M059J (cell line): ENCODE measurements around the gene CXCR5. TPM values are rescaled to one million over a fixed set of nuclear protein-coding genes. Genes with fewer than 3 reads are reported as not detected.

Source experiments
- DNase-seq: peaks from one replicate; pipeline ENCODE4 v3.0.0-alpha.2; 2012; ENCODE audit warnings: low read depth
- total RNA-seq: library from RNA; depleted of rRNA; stranded (reverse); fragments of >200 nt; shearing (Covaris generic); gene quantifications from 2 replicates; pipeline ENCODE4 v1.2.3, GENCODE V29; 2014

Gene CXCR5
- total RNA-seq, 1 experiment from 2014 or later: not detected

- DNase-seq: no peak
These were observed 15.0 kb downstream of the CXCR5 start for GRCh38 chr11:118898400-118899295.

GRCh38 chr11:118899296-118899688 is 15.6 kb downstream of the CXCR5 start:
- no peak for DNase-seq

GRCh38 chr11:118899706-118900360 is 16.1 kb downstream of the CXCR5 start:
- no peak for DNase-seq

GRCh38 chr11:118900535-118901384 is 17.1 kb downstream of the CXCR5 start:
- DNase-seq: no peak

DNA sequence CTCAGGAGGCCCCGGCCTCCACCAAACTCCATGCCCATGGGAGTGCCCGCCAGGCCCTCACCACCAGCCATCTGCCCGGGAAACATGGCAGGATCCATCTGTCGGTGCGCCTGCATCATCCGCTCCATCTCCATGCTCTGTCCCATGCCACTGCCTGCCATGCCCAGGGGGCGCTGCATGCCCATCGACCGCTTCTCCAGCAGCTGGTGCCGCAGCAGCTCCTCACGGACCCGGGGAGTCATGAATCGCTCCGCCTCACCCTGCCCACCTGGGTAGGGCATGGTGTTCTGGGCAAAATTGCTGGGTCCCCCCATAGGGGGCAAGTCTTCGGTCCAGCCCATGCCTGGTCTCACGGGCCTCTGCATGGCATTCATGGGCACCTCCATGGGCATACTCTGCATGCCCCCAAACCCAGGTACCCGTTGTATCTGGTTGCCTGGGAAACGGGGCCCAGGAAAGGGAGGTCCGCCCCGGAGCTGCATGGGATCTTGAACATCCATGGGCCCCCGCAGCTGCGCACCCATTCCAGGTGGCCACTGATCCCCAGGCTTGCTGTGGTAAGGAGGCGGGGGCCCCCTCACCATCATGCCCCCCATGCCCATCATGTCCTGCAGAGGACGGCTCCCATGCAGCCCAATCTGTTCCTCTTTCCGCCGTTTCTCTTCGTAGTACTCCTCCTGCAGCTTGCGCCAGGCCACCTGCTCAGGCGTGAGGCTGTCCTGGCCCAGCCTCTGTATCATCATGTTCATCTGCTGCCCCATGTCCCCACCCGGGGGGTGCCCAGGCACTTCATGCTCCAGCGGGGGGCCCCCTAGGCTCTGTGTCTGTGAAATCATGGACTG is 18.0 kb downstream of the CXCR5 start:
- no peak for DNase-seq

DNA sequence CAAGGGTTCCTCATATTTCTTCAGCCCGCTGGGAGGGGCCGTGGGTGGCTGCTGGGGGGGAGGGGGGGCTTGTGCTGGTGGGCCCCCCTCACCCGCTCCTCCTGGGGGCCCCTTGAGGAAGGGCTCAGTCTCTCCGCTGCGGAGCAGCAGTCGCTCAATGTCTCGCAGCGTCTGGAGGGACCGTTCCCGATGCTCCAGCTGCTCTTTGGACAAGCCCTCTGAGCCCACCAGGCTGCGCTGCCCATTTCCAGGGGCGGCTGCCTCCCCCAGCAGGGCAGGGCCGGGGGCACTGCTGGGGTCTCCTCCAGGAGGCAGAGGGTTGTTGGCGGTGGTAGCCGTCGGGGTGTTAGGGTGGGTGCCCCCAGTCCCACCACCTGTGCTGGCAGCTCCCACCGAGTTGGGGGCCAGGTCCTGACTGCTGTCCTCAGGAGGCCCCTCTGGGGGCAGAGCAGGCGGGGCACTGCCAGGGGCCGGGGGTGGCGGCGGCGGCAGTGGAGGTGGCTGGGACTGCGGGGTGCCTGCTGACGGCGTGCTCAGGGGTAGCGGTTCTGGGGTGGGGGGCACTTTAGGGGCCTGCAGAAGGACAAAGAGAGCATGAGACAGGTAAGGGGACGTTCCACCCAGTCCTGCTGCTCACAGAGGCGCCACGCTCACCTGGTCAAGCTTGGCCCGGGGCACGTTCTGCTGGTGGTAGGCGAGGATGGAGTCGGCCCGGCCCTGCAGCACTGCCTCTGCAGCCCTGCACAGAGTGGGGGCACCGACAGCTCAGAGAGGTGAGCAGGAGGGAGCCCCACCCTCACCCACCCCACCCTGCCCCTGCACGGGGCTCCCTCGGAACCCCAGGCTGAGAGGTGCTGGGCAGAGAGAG is 18.9 kb downstream of the CXCR5 start:
- no peak for DNase-seq

DNA sequence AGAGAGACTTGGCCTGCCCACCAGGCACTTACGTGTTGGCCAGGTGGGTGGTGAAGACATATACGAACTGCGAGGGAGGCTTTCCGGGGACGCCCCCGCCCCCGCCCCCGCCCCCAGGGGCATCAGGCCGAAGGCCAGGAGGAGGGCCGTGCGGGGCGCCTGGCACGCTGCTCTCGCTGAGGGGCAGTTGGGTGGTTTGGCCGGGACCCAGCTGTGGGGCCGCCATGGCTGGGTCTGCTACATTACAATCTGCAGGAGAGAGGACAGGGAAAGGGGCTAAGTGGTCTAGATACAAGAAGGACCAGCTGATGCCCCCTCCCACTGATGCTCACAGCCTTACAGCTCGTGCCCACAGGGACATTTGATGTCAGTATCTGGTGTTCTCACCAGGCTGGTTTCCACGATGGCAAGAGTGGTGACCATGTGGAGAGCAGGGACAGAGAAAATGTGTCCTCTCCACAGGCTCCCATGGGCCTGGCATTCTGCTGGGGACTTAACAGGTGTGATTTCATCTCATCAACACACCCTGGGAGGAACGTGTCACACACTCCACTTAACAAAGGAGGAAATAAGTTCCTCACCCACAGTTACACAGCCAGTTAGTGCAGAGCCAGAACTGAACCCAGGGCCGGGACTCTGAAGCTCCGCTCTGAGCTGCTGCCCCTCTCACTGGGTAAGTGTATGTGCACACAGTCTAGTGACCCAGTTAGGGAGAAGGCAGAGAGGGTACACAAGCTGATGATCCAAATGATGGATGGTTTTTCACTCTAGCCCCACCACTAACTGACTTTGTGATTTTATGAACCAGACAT is 19.7 kb downstream of the CXCR5 start:
- DNase-seq: no peak

GRCh38 chr11:118907051-118908042 is 23.7 kb downstream of the CXCR5 start:
- peak; percentile 76 for DNase-seq

DNA sequence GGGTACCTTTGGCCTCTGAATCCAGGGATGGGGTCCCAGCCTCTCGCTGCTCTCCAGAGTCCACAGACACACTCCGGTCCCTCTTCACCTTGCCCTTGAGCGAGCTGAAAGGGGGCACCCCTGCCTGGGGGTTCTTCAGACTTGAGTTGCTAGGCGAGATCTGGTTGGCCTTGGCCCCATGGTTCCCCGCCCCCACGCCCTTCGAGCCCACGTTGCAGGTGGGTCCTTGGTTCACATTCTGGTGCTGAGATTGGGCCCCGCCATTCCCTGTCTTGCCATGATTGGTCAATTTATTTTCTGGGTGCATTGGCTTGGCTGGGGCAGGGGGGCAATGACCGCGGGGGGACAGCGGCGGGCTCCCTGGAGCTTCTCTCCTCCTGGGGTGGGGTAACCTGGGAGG is 24.6 kb downstream of the CXCR5 start:
- no peak for DNase-seq

GRCh38 chr11:118908901-118909618 is 25.4 kb downstream of the CXCR5 start:
- peak; percentile 78 for DNase-seq

DNA sequence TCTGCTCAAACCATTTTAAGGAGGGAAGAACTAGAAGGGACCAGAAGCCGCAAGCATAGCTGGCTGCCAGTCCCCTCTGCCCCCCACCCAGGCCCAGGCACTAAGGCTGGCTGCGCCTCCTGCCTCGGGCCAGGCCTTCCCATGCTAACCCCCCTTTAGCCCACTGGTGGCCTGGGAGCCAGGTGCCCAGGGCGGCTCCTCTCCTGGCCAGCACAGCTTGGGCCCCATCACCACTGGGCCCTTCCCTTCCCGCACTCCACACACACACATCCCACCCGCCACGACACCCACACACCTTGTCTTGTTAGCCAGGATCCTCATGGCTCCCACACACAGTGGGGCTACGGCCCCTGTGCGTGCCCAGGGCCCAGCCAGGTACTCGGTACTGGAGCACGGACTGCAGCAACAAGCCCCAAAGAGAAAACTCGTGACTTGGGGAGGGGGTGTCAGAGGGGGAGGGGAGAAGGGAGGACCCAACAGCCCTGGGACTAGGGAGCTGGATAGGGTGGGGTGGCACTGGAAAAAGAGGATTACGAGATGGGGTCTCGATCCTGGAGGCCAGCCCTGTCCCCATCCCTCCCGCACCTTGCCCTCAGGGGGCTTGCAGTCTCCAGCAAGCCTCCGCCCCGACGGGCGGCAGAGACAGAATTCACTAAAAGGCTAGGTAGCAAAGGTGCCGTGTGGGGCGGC is 26.1 kb downstream of the CXCR5 start:
- no peak for DNase-seq

- peak; percentile 93 for DNase-seq
These were observed 26.8 kb downstream of the CXCR5 start for GRCh38 chr11:118910309-118911112.

DNA sequence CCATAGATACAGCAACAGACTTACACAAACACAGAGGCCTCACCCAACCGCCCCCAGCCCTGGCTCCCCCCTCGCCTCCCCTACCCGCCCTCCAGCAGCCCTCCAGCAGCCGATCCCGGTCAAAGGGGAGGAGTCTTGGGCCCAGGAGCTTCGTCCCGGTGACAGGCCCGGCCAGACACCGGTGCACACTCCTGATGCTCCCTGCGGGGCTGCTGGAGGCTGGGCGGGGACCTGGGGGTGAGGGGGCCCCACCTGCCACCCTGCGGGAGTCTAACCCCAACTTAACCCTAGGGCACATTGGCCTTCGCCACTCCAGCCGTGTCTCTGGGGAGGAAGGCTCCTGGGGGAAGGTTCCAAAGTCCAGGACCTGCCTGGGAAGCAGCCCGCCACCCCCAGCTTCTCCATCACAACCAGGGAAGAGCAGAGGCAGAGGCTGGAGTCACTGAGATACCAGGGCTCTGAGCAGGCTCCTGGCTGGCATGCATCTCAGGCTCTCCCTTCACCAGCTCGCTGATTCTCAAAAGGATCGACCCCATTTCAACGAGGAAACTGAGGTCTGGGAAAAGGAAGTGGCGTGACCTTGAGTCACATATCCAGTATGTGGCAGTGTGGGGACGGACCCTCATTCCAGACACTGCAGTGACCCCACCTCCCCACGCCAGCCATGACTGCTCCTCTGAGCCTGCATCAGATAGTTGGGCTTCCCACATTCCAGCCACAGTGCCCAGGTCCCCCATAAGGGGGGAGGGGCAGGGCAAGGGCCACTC is 27.6 kb downstream of the CXCR5 start:
- DNase-seq: peak; percentile 81

DNA sequence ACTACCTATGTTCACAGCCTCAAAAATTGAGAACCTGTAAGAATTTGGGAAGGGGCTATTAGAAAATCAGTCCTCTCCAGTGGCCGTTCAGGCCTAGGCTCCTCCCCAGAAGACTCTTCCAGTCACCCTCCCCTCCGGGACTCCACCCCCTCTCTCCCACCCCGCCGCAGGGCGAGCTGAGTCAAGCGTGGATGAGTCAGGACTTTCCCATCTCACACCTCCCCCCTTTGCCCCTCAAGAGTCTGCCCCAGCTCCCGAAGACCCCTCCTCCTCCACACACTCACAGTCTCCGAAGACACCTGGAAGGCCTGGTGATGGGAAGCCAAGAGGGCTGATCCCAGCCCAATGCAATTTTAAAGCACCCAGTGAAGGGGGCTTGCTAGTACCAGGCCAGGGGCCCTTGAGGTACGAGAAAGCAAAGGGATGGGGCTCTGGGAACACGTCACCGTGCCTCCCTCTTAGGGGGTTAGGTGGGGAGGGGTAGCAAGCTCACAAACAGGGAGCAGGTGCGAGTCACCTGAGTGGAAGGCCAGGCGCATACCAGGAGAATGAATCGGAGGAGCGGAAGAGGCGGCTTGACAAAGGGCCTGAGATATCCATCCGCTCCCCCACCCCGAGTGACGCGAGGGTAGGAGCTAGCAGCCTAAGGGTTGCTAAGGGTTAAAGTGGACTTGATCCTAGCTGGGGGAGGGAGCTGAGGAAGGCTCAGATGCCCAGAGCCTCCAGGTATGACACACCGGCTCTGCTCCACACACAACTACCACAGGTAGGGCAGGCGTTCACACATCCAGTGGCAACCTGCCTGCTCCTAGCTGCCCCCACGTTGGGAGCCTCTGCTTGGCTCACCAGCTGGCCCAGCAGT is 28.4 kb downstream of the CXCR5 start:
- DNase-seq: peak; percentile 96
